Spleen (tissue), 11 donors: ENCODE results near the gene DDX5. TPM values are rescaled to one million over a fixed set of nuclear protein-coding genes. Genes with fewer than 3 reads are reported as not detected.

Experiments used
- DNase-seq: peaks from one replicate; pipeline ENCODE4 v3.0.0-alpha.2; 2020
- H3K27ac ChIP-seq, 8 donors: fragments of 200-600 bp; sonication (generic) in 7 of 8; 1 replicate in 4 of 8; 2 replicates in 4 of 8; pipeline versions ENCODE4 v1.5.0 to v1.8.0; 2016 to 2021; ENCODE audit warnings: inconsistent platforms in 4 of 8, mild to moderate bottlenecking in 4 of 8, moderate library complexity in 1 of 8
- H3K27me3 ChIP-seq, 7 donors: fragments of 200-600 bp; sonication (generic) in 6 of 7; replicated peaks in 1 of 7; 1 replicate in 4 of 7; 2 replicates in 3 of 7; pipeline versions ENCODE4 v1.5.0 to v1.8.0; 2016 to 2021; ENCODE audit warnings: inconsistent platforms in 3 of 7, mild to moderate bottlenecking in 1 of 7
- H3K36me3 ChIP-seq, 6 donors: fragments of 200-600 bp; sonication (generic) in 5 of 6; 1 replicate in 4 of 6; 2 replicates in 2 of 6; pipeline versions ENCODE4 v1.5.0 to v1.8.0; 2016 to 2021; ENCODE audit warnings: inconsistent platforms in 2 of 6
- H3K4me1 ChIP-seq, 6 donors: fragments of 200-600 bp; sonication (generic) in 5 of 6; 1 replicate in 3 of 6; 2 replicates in 3 of 6; pipeline versions ENCODE4 v1.5.0 to v1.8.0; 2016 to 2021; ENCODE audit warnings: inconsistent platforms in 3 of 6
- H3K4me3 ChIP-seq, 8 donors: fragments of 200-600 bp; sonication (generic) in 7 of 8; 1 replicate in 4 of 8; 2 replicates in 4 of 8; pipeline versions ENCODE4 v1.5.0 to v1.8.0; 2016 to 2021; ENCODE audit warnings: inconsistent platforms in 4 of 8, mild to moderate bottlenecking in 4 of 8, moderate library complexity in 2 of 8
- H3K9me3 ChIP-seq, 8 donors: fragments of 200-600 bp; sonication (generic) in 7 of 8; 1 replicate in 4 of 8; 2 replicates in 4 of 8; pipeline versions ENCODE4 v1.5.0 to v1.8.0; 2016 to 2021; ENCODE audit warnings: inconsistent platforms in 4 of 8
- CTCF ChIP-seq, 11 experiments: fragments of 200-600 bp in 7 of 11; fragments of 450-650 bp in 4 of 11; sonication (generic) in 4 of 11; IDR thresholded peaks in 8 of 11; conservative IDR thresholded peaks in 3 of 11; 1 replicate in 7 of 11; 2 replicates in 4 of 11; pipeline versions ENCODE4 v1.4.0 to v1.8.0; 2016 to 2021; ENCODE audit warnings: antibody characterized with exemption in 11 of 11, inconsistent platforms in 4 of 11, mild to moderate bottlenecking in 1 of 11
- POLR2A ChIP-seq, 3 donors: fragments of 450-650 bp; IDR thresholded peaks; one replicate each; pipeline ENCODE4 v1.5.1; 2017; ENCODE audit warnings: antibody characterized with exemption in 3 of 3, mild to moderate bottlenecking in 1 of 3
- POLR2AphosphoS5 ChIP-seq, 3 donors: sonication (generic); formaldehyde crosslinking; IDR thresholded peaks; one replicate each; pipeline ENCODE4 v1.5.1; 2017; ENCODE audit warnings: antibody characterized with exemption in 3 of 3
- WGBS, 5 donors: extraction: QIAGEN DNeasy Blood & Tissue Kit in 3 of 5; methylation state at CpG; one replicate each; pipeline versions ENCODE4 v1.1.5 to v1.1.7; 2013 to 2018; 5-methylcytosine and 5-hydroxymethylcytosine counted together
- intact Hi-C: fragments of 100-400 bp; cut with DNase I; formaldehyde crosslinking; loops from one replicate; pipeline ENCODE4 v1.15.0; 2023; ENCODE audit warnings: low total_unique reads
- microRNA-seq, 3 donors: library from miRNA; unstranded; fragments of <30 nt; microRNA quantifications; one replicate each; pipeline versions ENCODE4 to v1.1.0, GENCODE V29; 2019 to 2020
- polyA plus RNA-seq, 3 donors: library from polyadenylated mRNA; stranded (reverse); fragments of 200-250 nt; gene quantifications; one replicate each; pipeline ENCODE4 v1.2.1, GENCODE V29; 2013
- small RNA-seq, 4 donors: library from RNA; depleted of rRNA; stranded (forward); fragments of <200 nt; gene quantifications; one replicate each; pipeline ENCODE3, GENCODE V24; 2016
- total RNA-seq, 7 donors: library from RNA; depleted of rRNA in 3 of 7; stranded (reverse); fragments of >200 nt in 3 of 7; fragmentation: NEBNext Ultra II Directional in 4 of 7; extraction: Animal tissue kit (Norgen Biotek cat#: 25700) in 4 of 7; gene quantifications; one replicate each; pipeline versions ENCODE4 v1.1.0 to v1.2.1, GENCODE V29; 2016 to 2021
- donor health status: healthy with polysubstance abuse.
- donor health status: DM: no; HTN: no; CAD: no; lungs with moderate emphysema.
- donor health status: DM: no; HTN: no; CAD: no.
- donor health status: Bipolar disorder and iron deficiency.
- donor health status: healthy.
- donor health status: DM: no; HTN: no; CAD: no.
- donor health status: DM: yes; HTN: yes; CAD: no.

DDX5 gene
- total and polyA plus RNA-seq, 10 donors = 493 to 2,219 (median 1,080) TPM

GRCh38 chr17:64449545-64449944, 56.5 kb downstream of the DDX5 start:
- 47 to 62% (median 57%) methylated on average over 3 of the region's 3 CpGs for WGBS, 5 donors
- peaks cover 0 to 60% (median 27%) of the 10 kb centered on the region in 6 donors for H3K4me1 ChIP-seq
- no peaks in the 10 kb centered on the region for H3K9me3 ChIP-seq
- TF ChIP-seq POLR2AphosphoS5 (IDR thresholded peaks at IDR 0.05) (no peak), CTCF (IDR thresholded peaks at IDR 0.05 in 8 of 11, conservative IDR thresholded peaks at IDR 0.05 in 3 of 11) (no peak), POLR2A (IDR thresholded peaks at IDR 0.05) (no peak)
- no peaks in the 10 kb centered on the region for H3K27me3 ChIP-seq
- intact Hi-C loops = no loop called here
- peak overlapping the region; percentile 64 to 89 (median 84) for H3K27ac ChIP-seq
- peaks cover 0 to 16% (median 0%) of the 10 kb centered on the region in 6 donors for H3K36me3 ChIP-seq
- DNase-seq = no peak
- H3K4me3 ChIP-seq = peak overlapping the region in 6 of 8 donors; percentile 1 to 59 (median 12)

- H3K36me3 ChIP-seq = peaks cover 0 to 9% (median 0%) of the 10 kb centered on the region in 6 donors
Measured at GRCh38 chr17:64448665-64449512, 57.2 kb downstream of the DDX5 start, which contains the start of gene MILR1. Gene MILR1, plus strand, starts transcription at chr17:64449115. Its CDS starts 54 bp downstream, at chr17:64449169.

More at GRCh38 chr17:64448665-64449512, 57.2 kb downstream of the DDX5 start, which contains the start of gene MILR1:
- Histone ChIP-seq H3K27ac (peak within 1 kb of the TSS; percentile 64 to 89 (median 84)), H3K27me3 (no peaks in the 10 kb centered on the region), H3K4me3 (peak within 1 kb of the TSS in 6 of 8 donors; percentile 1 to 59 (median 12)), H3K4me1 (peaks cover 0 to 62% (median 29%) of the 10 kb centered on the region in 6 donors), H3K9me3 (no peaks in the 10 kb centered on the region)
- 16 to 22% (median 19%) methylated on average over 10 of the region's 10 CpGs for WGBS, 5 donors
- TF ChIP-seq CTCF (IDR thresholded peaks at IDR 0.05 in 8 of 11, conservative IDR thresholded peaks at IDR 0.05 in 3 of 11) (no peak), POLR2AphosphoS5 (IDR thresholded peaks at IDR 0.05) (peak in 1 of 3 donors; percentile 69)
- intact Hi-C loops = no loop called here
- DNase-seq = no peak

Small RNA genes within 50 kb of the gene (microRNA-seq; reads per million reads assigned to microRNA genes)
- 8.4 to 11.9 (median 8.8) reads per million in 3 donors for gene MIR3064
- 0 reads per million in 3 donors for gene MIR5047

Small RNA genes within 50 kb of the gene (small RNA-seq; reads per million reads assigned to genes)
- 0 reads per million in 4 donors for gene ATP5MFP4

Other genes with a start within 250 kb of the DDX5 start
- gene TEX2, start 243.0 kb downstream of the DDX5 start, total RNA-seq = 10 to 100 TPM; 22.3 to 44.5 (median 33.4) TPM
- 1 to 10 TPM; 3.0 to 6.7 (median 3.9) TPM for gene TEX2, start 243.0 kb downstream of the DDX5 start, polyA plus RNA-seq
- 100 to 1,000 TPM; 184 to 318 (median 215) TPM for gene PECAM1, start 115.4 kb downstream of the DDX5 start, total RNA-seq
- 10 to 100 TPM; 18.5 to 30.3 (median 21.0) TPM for gene PECAM1, start 115.4 kb downstream of the DDX5 start, polyA plus RNA-seq
- 10 to 100 TPM; 18.9 to 55.0 (median 29.1) TPM for gene MILR1, start 57.2 kb downstream of the DDX5 start, total RNA-seq
- gene MILR1, start 57.2 kb downstream of the DDX5 start, polyA plus RNA-seq = 10 to 100 TPM; 15.6 to 26.3 (median 15.7) TPM
- gene POLG2, start 9.2 kb downstream of the DDX5 start, total RNA-seq = 10 to 100 TPM; 15.9 to 35.3 (median 24.1) TPM
- gene POLG2, start 9.2 kb downstream of the DDX5 start, polyA plus RNA-seq = 10 to 100 TPM; 14.5 to 16.5 (median 16.4) TPM
- 10 to 100 TPM; 38.8 to 83.9 (median 53.7) TPM for gene CEP95, start 688 bp upstream of the DDX5 start, total RNA-seq
- 10 to 100 TPM; 33.5 to 59.9 (median 39.4) TPM for gene CEP95, start 688 bp upstream of the DDX5 start, polyA plus RNA-seq
- 10 to 100 TPM; 22.7 to 35.7 (median 28.0) TPM for gene SMURF2, start 156.0 kb upstream of the DDX5 start, total RNA-seq
- 1 to 10 TPM; 5.4 to 6.5 (median 5.9) TPM for gene SMURF2, start 156.0 kb upstream of the DDX5 start, polyA plus RNA-seq